ENCODE results near the gene BMERB1.

BMERB1 gene

DNA sequence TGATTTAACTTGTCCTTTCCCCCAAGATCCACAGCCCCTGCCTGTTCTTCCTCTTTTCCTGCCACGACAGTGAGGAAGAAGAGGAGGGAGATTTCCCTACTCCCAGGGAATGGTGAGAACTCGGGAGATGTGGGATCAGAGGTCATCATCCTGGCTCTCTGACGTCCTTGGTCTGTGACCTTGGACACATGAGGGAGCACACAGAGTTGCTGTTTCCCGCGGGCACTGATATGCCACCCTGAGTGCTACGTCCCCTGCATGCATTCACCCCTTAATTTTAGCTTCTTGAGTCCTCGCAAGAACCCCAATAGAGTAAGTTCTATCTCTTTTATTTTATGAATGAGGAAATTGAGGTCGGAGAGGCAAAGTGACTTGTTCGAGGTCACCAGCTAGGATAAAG, 85.4 kb downstream of the BMERB1 start:
- no peak overlapping the region for H3K4me3 ChIP-seq (replicated peaks; ENCODE audit: low read depth, low read length)
- DNase-seq (ENCODE audit: low read depth) = no peak
- no peak for TF ChIP-seq CTCF (IDR thresholded peaks at IDR 0.05; ENCODE audit: low read length, missing control alignments)

DNA sequence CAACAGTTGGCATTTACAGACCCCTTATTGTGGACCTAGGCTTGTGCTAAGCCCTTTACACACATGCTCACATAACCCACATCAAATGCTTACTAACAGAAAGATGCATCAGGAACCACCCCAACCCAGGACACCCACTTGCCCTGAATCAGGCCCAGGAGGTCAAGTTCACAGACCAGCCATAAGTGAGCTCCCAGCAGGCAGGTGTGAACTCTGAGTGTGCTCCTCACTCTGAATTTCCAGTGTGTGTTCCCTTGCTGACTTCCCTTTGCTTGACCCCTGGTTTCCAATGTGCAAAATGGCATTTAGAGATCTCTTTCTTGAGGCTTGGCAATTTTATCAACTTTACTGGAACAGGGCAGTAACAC, 87.0 kb downstream of the BMERB1 start:
- H3K4me3 ChIP-seq (replicated peaks; ENCODE audit: low read depth, low read length) = no peak overlapping the region
- no peak for TF ChIP-seq CTCF (IDR thresholded peaks at IDR 0.05; ENCODE audit: low read length, missing control alignments)
- DNase-seq (ENCODE audit: low read depth) = peak; percentile 1

DNA sequence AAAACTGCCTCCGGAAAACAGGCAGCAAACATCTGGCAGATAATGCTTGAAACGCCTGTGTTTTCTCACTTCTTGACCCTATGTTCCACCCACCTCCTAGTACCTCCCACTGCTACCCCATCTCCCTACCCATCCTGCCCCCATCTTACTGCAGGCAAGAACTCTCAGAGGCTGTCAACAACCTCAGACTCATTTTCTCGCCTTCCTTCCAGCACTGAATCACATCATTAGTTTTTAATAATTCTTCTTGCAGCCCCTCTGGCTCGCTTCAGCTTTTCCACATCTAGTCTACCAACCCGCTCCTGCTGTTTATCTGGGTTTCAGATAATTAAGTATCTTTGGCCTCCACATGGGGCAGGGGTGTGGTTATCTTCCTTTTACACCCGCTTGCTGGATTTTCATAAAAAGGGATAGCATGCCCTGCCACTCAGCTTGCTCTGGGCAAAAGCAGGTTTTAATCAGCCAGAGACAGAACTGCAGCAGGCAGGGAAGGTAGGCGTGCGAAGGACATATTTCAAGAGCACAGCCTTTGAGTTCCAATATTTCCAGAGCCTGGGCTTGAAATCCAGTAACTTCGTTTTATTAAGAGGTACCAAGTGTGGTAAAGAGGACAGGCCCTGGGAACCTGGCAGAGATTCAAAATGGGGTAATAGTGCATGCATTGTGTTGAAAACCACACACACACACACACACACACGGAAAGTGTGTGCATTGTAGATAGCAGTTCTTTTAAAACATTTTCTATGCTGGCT, 87.5 kb downstream of the BMERB1 start:
- peak; percentile 78 for DNase-seq (ENCODE audit: low read depth)
- no peak overlapping the region for H3K4me3 ChIP-seq (replicated peaks; ENCODE audit: low read depth, low read length)
- no peak for TF ChIP-seq CTCF (IDR thresholded peaks at IDR 0.05; ENCODE audit: low read length, missing control alignments)

DNA sequence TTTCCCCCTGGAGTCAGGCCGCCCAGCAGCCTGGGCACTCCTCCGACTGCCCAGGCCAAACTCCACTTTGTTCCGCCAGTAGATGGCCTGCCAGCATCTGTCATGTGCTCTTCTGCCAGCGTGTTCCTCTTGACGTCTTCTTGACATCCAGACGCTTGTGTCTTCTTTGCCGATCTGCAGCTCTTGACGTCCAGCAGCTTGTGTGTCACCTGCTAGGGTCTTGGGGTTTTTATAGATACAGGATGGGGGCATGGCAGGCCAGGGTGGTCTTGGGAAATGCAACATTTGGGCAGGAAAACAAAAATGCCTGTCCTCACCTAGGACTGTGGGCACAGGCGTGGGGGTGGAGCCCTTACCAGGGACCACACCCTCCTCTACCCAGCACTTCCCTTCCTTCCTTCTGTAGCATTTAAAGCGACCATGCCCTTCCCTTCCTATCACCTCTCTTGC, 88.7 kb downstream of the BMERB1 start:
- DNase-seq (ENCODE audit: low read depth) = no peak
- no peak for TF ChIP-seq CTCF (IDR thresholded peaks at IDR 0.05; ENCODE audit: low read length, missing control alignments)
- H3K4me3 ChIP-seq (replicated peaks; ENCODE audit: low read depth, low read length) = no peak overlapping the region

DNA sequence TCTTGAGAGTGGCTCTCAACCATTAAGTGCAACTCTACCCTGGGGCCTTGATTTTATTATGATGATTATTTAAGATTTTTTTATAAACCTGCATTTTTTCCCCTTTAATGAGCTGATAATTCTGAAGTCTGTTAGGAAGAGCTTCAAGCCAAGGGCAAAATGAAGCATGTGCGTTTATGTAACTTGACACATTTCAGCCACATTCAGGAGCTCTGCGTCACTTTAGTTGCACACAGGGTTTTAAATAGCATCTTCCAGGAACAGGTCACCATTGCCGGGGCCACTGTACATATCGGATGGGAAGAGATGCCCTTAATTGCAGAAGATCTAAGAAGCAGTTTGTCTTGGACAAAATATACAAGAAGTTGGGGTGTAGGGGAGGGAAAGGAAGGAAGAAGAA, 89.6 kb downstream of the BMERB1 start:
- TF ChIP-seq CTCF (IDR thresholded peaks at IDR 0.05; ENCODE audit: low read length, missing control alignments) = no peak
- H3K4me3 ChIP-seq (replicated peaks; ENCODE audit: low read depth, low read length) = no peak overlapping the region
- DNase-seq (ENCODE audit: low read depth) = no peak

- no peak for DNase-seq (ENCODE audit: low read depth)
- no peak for TF ChIP-seq CTCF (IDR thresholded peaks at IDR 0.05; ENCODE audit: low read length, missing control alignments)
- no peak overlapping the region for H3K4me3 ChIP-seq (replicated peaks; ENCODE audit: low read depth, low read length)
These were observed 90.6 kb downstream of the BMERB1 start for GRCh38 chr16:15524966-15525365.

DNA sequence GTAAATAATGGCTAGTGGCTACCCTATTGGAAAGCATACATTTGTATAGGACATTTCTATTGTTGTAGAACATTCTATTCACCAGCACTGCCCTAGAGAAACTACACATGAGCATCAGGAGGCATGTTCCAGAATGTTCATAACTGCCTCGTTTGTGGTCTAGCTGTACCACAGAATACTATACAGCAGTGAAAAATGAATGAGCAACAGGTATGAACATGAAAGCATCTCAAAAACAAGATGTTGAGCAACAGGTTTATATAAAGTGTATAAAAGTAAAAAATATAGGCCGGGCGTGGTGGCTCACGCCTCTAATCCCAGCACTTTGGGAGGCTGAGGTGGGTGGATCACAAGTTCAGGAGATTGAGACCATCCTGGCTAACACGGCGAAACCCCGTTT, 91.7 kb downstream of the BMERB1 start:
- H3K4me3 ChIP-seq (replicated peaks; ENCODE audit: low read depth, low read length) = no peak overlapping the region
- TF ChIP-seq CTCF (IDR thresholded peaks at IDR 0.05; ENCODE audit: low read length, missing control alignments) = no peak
- no peak for DNase-seq (ENCODE audit: low read depth)
